ENCODE results near the gene MAP3K14. TPM values are rescaled to one million over a fixed set of nuclear protein-coding genes. Genes with fewer than 3 reads are reported as not detected.

MAP3K14 gene
- total and polyA plus RNA-seq, 10 of the 15 experiments (the other 5 are each of a cell fraction or from before 2014, with no cell fraction given): 2.1 to 33.3 (median 19.7) TPM

- peak; percentile 46; the same call in 1 of the 2 replicates for TF ChIP-seq PKNOX1 (IDR thresholded peaks at IDR 0.05)
- TF ChIP-seq MEF2B (IDR thresholded peaks at IDR 0.05; ENCODE audit: partially characterized antibody, poor library complexity, severe bottlenecking): peak; percentile 86
- TF ChIP-seq ZNF384 (IDR thresholded peaks at IDR 0.05; ENCODE audit: borderline replicate concordance, low read depth, low read length): no peak
- no peak for TF ChIP-seq CEBPB (IDR thresholded peaks at IDR 0.05; ENCODE audit: borderline replicate concordance in 1 of 2, low read depth in 2 of 2, low read length in 2 of 2)
- TF ChIP-seq CBX5 (IDR thresholded peaks at IDR 0.05; ENCODE audit: low read depth): no peak
- TF ChIP-seq, protein P1, sequence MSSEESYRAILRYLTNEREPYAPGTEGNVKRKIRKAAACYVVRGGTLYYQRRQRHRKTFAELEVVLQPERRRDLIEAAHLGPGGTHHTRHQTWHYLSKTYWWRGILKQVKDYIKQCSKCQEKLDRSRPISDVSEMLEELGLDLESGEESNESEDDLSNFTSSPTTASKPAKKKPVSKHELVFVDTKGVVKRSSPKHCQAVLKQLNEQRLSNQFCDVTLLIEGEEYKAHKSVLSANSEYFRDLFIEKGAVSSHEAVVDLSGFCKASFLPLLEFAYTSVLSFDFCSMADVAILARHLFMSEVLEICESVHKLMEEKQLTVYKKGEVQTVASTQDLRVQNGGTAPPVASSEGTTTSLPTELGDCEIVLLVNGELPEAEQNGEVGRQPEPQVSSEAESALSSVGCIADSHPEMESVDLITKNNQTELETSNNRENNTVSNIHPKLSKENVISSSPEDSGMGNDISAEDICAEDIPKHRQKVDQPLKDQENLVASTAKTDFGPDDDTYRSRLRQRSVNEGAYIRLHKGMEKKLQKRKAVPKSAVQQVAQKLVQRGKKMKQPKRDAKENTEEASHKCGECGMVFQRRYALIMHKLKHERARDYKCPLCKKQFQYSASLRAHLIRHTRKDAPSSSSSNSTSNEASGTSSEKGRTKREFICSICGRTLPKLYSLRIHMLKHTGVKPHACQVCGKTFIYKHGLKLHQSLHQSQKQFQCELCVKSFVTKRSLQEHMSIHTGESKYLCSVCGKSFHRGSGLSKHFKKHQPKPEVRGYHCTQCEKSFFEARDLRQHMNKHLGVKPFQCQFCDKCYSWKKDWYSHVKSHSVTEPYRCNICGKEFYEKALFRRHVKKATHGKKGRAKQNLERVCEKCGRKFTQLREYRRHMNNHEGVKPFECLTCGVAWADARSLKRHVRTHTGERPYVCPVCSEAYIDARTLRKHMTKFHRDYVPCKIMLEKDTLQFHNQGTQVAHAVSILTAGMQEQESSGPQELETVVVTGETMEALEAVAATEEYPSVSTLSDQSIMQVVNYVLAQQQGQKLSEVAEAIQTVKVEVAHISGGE (CRISPR knock-in tag; IDR thresholded peaks at IDR 0.05): no peak
- no peak for TF ChIP-seq RAD21 (IDR thresholded peaks at IDR 0.05; ENCODE audit: insufficient read depth, low read depth, low read length)
- peak; percentile 38 to 45; a peak in 2 of 4 replicates for TF ChIP-seq EP300 (IDR thresholded peaks at IDR 0.05; ENCODE audit: borderline replicate concordance in 1 of 2, control insufficient read depth in 1 of 2, low read depth in 2 of 2, low read length in 2 of 2)
- TF ChIP-seq ZBED1 (IDR thresholded peaks at IDR 0.05; ENCODE audit: borderline replicate concordance): no peak
- TF ChIP-seq ZNF24 (IDR thresholded peaks at IDR 0.05): no peak
- no peak for TF ChIP-seq SREBF2 (IDR thresholded peaks at IDR 0.05; ENCODE audit: low read length)
- TF ChIP-seq MEF2A (IDR thresholded peaks at IDR 0.05; ENCODE audit: insufficient read depth, low read depth, low read length): no peak
- no peak for TF ChIP-seq WRNIP1 (IDR thresholded peaks at IDR 0.05; ENCODE audit: borderline replicate concordance, low read depth, low read length)
- TF ChIP-seq SKIL (IDR thresholded peaks at IDR 0.05; ENCODE audit: low read depth, poor library complexity, severe bottlenecking): no peak
- TF ChIP-seq, protein P2, sequence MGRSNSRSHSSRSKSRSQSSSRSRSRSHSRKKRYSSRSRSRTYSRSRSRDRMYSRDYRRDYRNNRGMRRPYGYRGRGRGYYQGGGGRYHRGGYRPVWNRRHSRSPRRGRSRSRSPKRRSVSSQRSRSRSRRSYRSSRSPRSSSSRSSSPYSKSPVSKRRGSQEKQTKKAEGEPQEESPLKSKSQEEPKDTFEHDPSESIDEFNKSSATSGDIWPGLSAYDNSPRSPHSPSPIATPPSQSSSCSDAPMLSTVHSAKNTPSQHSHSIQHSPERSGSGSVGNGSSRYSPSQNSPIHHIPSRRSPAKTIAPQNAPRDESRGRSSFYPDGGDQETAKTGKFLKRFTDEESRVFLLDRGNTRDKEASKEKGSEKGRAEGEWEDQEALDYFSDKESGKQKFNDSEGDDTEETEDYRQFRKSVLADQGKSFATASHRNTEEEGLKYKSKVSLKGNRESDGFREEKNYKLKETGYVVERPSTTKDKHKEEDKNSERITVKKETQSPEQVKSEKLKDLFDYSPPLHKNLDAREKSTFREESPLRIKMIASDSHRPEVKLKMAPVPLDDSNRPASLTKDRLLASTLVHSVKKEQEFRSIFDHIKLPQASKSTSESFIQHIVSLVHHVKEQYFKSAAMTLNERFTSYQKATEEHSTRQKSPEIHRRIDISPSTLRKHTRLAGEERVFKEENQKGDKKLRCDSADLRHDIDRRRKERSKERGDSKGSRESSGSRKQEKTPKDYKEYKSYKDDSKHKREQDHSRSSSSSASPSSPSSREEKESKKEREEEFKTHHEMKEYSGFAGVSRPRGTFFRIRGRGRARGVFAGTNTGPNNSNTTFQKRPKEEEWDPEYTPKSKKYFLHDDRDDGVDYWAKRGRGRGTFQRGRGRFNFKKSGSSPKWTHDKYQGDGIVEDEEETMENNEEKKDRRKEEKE (IDR thresholded peaks at IDR 0.05): no peak
- no peak for TF ChIP-seq ZNF274 (IDR thresholded peaks at IDR 0.05; ENCODE audit: insufficient read depth, insufficient read length)
- peak; percentile 61; the same call in 1 of the 2 replicates for TF ChIP-seq CREM (IDR thresholded peaks at IDR 0.05; ENCODE audit: low read depth)
Measured at GRCh38 chr17:45227101-45227925, 89.5 kb downstream of the MAP3K14 start (continued).

Data from GM12878 (cell line).